Measurements from ENCODE around the gene UBB.

Gene UBB

DNA sequence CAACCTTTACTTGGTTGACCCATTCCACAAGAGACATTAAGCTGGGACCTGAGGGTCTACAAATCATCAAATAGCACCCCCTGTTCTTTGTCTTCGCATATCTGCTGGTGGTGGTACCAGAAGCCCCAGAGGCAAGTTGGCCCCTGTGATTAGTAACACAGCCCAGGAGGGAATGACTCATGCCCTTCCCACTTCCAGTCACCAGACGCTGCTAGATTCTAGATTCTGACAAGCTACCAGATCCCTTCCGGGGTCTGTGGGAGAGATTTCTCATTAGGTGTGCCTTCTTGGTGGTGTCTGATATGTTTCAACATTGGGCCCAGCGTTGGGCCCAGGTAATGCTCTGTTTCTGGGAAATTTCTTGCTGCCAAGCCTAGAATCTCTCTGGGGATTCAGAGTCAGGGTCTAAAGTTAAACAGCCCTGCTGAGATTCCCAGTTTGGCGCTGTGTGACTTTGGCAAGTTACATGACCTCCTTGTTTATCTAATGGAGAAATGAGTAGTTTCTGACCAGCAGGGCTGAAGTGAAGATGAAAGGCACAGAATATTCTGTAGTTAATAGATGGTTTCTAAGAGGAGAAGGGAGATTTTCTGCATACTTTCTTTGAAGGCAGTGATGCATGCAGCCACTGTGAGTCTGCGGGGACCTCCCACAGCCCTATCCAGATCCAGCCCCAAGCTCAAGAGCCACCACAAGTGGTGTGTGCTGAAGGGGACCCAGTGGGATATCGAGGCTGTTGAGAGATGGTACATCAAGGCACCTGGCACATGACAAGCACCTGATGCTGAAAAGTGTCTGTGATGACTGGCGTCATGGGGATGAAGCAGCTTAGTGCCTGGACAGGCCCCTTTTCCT lies 38.4 kb downstream of the UBB start:
- DNase-seq: peak; percentile 88

DNA sequence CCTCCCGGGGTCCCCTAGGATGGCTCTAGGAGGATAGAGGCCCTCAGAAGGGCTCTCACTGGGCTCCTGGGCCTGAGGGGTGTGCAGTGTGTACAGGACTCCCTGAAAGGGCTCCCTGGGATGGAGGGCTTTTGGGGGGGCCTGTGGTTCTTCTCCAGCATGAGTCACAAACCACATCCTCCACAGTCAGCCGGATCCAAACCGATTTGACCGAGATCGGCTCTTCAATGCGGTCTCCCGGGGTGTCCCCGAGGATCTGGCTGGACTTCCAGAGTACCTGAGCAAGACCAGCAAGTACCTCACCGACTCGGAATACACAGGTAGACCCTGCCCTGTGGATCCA lies 39.0 kb downstream of the UBB start:
- peak; percentile 84 for DNase-seq

DNA sequence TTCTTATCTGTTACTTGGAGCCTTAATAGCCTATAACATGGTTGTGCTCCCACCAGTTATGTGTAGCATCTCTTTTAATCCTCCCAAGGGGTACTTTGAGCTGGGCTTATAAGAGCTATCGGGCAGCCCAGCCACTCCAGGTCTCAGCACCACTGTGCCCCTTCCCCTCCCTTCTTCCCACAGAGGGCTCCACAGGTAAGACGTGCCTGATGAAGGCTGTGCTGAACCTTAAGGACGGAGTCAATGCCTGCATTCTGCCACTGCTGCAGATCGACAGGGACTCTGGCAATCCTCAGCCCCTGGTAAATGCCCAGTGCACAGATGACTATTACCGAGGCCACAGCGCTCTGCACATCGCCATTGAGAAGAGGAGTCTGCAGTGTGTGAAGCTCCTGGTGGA lies 41.5 kb downstream of the UBB start:
- no peak for DNase-seq

DNA sequence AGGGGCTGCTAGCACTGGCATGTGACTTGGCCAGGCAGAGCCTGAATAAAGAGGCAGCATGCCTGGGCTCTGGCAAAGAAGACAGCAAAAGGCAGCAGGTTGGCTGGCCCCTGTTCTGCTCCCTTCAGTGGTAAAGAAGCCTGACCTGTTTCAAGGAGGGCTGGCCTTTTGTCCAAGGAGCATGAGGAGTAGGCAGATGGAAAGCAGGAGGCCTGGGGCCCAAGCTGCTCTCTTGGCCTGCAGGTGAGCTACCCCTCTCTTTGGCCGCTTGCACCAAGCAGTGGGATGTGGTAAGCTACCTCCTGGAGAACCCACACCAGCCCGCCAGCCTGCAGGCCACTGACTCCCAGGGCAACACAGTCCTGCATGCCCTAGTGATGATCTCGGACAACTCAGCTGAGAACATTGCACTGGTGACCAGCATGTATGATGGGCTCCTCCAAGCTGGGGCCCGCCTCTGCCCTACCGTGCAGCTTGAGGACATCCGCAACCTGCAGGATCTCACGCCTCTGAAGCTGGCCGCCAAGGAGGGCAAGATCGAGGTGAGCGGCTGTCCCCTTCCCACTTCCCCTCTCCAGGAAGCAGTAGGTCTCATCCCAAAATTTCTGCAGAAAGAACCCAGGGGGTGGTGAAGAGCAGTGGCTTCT lies 42.5 kb downstream of the UBB start:
- no peak for DNase-seq

DNA sequence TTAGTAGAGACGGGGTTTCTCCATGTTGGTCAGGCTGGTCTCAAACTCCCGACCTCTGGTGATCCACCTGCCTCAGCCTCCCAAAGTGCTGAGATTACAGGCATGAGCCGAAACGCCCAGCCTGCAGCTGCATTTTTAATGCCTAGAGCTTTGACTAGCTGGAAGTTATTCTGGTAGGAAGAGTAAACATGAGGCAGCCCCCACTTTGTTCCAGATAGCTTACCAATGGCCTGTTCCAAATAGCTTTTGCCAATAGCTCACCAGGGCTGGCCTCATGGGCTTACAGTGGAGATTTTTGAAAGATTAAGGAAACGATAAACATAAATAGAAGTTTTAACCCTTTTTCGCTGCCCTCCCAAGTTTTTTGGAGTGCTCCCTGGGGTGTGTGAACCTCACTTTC lies 44.3 kb downstream of the UBB start:
- no peak for DNase-seq

DNA sequence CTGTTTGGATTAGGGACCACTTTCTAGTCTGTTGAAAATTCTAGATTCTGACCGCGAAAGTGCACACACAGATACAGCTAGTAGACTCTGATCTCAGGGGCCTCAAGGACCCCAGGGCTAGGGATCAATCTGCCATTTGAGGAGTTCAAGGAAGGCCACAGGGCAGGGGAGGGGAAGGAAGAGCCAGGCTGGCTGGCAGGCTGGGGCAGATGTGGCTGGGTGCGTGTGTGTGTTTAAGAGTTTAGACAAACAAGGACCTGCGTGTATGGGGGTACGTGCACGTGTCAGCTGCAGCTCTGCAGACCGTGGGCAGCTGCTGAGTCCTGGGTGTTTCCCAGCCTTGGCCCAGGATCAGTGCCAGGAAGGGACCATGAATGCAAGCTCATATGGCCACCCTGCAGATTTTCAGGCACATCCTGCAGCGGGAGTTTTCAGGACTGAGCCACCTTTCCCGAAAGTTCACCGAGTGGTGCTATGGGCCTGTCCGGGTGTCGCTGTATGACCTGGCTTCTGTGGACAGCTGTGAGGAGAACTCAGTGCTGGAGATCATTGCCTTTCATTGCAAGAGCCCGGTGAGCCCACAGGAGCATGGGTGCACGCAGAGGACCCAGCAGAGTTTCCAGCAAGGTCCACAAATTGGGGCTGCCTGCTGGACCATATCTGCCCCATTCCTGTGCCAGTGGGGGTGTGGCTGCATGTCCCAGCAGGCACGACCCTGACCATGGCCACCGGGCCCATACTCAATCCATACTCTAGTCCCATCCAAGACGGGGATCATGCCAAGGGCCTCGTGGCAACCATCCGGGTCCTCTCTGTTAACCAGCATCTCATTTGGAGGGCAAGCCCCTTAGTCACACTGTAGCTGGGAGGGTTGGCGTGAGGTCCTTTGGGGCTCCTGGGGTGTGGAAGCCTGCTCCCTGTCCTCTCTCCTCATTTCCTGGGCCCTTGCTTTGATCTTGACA lies 45.1 kb downstream of the UBB start:
- DNase-seq: no peak

DNA sequence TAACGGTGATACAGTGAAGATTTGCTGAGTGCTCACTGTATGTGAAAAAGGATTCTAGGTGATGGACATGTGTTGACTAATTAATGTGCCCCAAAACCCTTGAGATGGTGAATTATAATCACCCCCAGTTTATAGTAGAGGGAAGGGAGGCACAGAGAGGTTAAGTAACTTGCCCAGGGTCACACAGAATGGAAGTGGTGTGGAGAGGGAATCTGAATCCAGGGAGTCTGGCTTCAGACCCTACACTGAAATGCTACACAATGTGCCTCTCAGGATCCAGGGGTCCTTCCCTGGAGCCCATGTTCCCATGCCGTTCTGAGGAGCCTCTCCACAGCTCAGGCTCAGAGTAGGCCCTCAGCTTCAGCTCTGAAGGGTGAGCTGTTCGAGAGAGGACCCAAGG lies 46.1 kb downstream of the UBB start:
- DNase-seq: no peak

DNA sequence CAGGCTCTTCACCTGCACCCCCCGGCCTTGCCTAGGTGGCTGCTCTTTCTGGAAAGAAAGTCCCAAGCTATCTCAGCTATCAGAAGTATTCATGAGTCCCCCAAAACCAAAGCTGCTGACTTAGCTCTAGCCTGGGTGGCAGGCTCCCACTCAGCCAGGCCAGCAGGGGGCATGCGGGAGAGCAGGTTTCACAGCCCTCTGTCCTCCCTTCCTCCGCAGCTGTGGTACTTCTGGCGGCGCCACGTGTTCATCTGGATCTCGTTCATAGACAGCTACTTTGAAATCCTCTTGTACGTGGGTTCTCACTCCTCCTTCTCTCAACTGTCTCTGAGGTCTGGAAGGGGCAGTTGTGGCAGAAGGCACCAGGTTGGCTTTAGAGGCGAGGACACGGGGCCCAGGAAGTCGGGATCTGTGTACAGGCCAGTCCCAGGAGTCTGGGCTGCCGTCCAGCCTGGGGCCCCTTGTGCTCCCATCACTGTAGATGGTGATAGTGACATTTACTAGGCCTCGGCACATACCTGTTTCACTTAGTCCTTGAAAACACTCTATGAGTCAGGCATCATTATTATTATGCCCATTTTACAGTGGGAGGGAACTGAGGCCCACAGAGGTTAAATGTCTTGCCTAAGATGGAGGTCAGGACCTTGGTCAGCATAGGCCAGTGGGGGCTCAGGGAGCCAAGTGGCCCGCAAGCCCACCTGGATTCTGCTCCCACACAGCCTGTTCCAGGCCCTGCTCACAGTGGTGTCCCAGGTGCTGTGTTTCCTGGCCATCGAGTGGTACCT lies 47.4 kb downstream of the UBB start:
- DNase-seq: peak; percentile 80

DNA sequence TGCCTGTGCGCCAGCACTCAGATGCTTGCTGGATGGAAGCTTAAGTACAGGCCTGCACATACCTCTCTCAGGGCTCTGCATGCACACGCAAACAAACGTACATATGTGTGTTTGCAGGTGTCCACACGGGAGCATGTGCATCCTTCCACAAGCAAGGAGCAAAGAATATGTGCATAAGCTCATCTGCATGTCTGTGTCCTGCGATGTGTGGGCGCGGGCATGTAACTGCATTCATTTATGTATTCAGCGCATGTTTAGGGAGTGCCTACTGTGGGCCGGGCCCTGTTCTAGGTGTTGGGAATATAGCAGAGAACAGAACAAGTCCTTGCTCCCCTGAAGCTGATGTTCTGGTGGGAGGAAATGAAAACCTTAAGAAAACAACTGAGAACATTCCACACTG lies 48.2 kb downstream of the UBB start:
- DNase-seq: no peak

DNA sequence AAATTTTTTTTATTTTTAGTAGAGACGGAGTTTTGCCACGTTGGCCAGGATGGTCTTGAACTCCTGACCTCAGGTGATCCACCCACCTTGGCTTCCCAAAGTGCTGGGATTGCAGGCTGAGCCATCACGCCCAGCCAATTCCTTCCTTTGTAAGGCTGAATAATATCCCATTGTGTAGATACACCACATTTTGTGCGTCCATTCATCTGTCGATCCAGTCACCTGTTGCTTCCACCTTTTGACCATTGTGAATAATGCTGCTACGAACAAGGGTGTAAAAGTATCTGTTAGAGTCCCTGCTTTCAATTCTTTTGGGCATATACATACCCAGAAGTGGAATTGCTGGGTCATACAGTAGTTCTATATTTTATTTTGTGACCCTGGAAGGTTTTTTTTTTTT lies 49.8 kb downstream of the UBB start:
- DNase-seq: no peak

DNA sequence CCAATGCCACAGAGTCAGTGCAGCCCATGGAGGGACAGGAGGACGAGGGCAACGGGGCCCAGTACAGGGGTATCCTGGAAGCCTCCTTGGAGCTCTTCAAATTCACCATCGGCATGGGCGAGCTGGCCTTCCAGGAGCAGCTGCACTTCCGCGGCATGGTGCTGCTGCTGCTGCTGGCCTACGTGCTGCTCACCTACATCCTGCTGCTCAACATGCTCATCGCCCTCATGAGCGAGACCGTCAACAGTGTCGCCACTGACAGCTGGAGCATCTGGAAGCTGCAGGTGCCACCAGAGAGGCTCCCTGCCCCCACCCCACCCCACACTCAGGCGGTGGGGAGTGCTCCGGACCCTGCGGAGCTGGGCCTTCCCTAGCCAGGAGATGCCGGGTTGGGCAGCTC lies 51.1 kb downstream of the UBB start:
- no peak for DNase-seq

Data from activated effector memory CD4-positive, alpha-beta T cell treated with anti-CD3 and anti-CD28 coated beads, Interleukin-2, amount 50 U/mL, for 16 hours (primary cell).